ENCODE results near the gene IGF2BP3.
"Not testable (repeated sequence)": the region's sequence is repeated elsewhere in the genome, so short reads cannot be mapped to it uniquely, and the experiment has no call there.

IGF2BP3 gene

GRCh38 chr7:23422384-23422783, 47.9 kb downstream of the IGF2BP3 start:
- DNase-seq (ENCODE audit: low read depth) = no peak

DNA sequence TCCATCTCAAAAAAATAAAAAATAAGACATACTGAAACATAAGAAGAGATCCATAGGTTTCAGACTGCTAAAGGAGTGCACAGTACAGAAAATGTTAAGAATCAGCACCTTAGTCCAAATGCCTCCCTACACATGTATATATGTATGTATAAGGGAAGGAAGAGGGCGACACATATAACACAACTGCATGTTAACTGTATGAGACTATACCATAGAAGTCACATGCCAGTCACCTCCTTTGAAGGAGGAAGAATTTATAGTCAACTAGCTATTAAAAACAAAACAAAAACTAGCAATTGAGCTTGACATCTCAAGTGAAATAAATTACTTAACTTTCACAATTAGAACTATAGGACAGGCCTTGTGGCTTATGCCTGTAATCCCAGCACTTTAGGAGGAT, 50.4 kb downstream of the IGF2BP3 start:
- DNase-seq (ENCODE audit: low read depth) = no peak

DNA sequence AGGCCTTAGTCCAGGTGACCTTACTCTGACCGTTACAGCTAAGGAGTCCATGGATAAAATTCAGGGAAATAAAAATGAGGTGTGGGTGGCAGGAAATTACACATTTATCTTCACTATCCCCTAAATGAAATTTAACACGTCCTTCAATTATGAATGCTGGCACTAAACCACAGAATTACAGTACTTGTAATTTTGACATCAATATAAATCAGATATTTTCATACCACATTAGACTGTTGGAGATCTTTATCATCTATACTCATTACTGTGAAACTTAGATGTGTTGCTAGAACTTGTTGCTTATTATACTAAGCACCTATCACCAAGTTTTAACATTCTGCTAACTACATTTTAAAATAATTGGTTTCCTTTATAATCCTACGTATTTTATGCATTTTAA, 51.1 kb downstream of the IGF2BP3 start:
- no peak for DNase-seq (ENCODE audit: low read depth)

- DNase-seq (ENCODE audit: low read depth) = no peak
Measured at GRCh38 chr7:23418046-23418445, 52.2 kb downstream of the IGF2BP3 start.

DNA sequence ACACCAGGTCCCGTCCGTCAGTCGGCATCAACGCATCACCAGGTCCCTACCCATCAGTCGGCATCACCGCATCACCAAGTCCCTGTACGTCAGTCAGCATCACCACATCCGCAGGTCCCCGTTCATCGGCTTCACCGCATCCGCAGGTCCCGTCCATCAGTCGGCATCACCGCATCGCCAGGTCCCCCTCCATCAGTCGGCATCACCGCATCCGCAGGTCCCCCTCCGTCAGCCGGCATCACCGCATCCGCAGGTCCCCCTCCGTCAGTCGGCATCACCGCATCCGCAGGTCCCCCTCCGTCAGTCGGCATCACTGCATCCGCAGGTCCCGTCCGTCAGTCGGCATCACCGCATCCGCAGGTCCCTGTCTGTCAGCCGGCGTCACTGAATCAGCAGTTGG, 55.1 kb downstream of the IGF2BP3 start:
- no peak for DNase-seq (ENCODE audit: low read depth)

- no peak for DNase-seq (ENCODE audit: low read depth)
Measured at GRCh38 chr7:23410446-23411183, 59.7 kb downstream of the IGF2BP3 start.

DNA sequence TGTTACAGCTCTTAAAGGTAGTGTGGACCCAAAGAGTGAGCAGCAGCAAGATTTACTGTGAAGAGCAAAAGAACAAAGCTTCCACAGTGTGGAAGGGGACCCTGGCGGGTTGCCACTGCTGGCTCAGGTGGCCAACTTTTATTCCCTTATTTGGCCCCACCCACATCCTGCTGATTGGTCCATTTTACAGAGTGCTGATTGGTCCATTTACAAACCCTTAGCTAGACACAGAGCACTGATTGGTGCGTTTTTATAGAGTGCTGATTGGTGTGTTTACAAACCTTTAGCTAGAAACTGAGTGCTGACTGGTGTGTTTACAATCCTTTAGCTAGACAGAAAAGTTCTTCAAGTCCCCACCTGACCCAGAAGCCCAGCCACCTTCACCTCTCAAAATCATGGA, 63.7 kb downstream of the IGF2BP3 start:
- DNase-seq (ENCODE audit: low read depth) = not testable (repeated sequence)

GRCh38 chr7:23405240-23405618, 65.1 kb downstream of the IGF2BP3 start:
- no peak for DNase-seq (ENCODE audit: low read depth)

- no peak for DNase-seq (ENCODE audit: low read depth)
Measured at GRCh38 chr7:23404546-23405239, 65.6 kb downstream of the IGF2BP3 start.

DNA sequence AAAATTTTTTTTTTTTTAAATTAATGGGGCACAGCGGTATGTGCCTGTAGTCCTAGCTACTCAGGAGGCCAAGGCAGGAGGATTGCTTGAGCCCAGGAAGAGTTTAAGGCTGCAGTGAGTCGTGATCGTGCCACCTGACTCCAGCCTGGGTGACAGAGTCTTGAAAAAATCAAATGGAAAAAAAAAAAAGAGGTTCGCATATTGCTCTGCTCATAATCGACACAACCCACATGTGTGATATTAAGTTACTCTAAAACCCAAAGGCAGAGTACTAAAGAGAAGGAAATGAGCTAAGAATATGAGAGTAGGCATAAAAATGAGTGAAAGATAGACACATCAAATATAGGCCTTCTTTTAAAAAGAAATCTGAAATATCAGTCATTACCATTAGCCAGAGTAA, 66.3 kb downstream of the IGF2BP3 start:
- DNase-seq (ENCODE audit: low read depth) = no peak

- not testable (repeated sequence) for DNase-seq (ENCODE audit: low read depth)
Measured at GRCh38 chr7:23398090-23398489, 72.2 kb downstream of the IGF2BP3 start.

DNA sequence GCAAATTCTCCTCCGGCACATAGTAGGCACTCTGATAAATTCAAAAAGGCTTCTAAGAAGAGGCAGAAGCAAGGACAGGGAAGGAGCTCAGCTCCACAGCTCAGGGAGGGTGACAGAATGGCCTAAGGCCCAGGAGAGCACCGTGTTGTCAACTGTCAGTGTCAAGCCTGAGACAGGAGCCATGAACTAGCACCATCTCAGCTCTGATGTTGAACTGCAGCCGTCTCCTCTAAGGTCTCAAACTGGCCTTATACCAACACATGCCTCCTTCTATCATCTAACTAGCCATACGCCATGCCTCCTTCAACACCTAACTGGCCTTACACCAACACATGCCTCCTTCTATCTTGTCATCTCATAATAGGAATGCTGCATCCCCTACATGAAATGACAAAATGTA, 73.0 kb downstream of the IGF2BP3 start:
- no peak for DNase-seq (ENCODE audit: low read depth)

DNA sequence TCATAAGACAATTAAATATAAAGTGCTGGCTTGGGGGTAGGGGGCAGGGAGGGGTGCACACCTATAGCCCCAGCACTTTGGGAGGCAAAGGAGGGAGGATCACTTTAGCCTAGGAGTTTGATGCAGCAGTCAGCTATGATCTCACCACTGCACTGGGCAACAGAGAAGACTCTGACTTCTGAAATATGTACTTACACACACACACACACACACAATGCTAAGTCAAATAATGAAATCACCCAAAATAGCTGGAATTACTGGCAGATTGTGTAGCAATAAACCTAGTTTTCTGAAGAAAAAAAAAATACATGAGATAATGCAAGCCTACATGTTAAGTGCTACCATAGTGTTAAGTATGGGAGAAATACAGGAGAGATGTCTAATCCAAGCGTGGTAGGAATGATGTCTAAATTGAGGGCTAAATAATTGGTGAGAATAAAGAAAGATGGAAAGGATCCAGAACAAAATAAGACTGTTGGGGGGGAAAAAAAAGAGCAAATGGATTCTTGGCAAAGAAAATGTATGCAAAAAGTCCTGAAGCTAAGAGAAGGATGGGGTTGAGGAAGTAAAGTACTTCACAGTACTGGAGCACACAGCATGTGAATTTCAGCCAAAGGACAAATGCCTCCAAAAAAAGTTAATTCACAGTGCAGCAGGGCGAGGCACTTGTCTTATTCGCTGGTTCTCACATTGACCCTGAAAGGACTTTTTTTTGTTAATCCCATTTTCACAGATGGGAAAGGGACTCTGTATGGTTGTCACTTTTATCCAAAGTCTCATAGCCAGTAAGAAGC, 73.9 kb downstream of the IGF2BP3 start:
- DNase-seq (ENCODE audit: low read depth) = no peak

DNA sequence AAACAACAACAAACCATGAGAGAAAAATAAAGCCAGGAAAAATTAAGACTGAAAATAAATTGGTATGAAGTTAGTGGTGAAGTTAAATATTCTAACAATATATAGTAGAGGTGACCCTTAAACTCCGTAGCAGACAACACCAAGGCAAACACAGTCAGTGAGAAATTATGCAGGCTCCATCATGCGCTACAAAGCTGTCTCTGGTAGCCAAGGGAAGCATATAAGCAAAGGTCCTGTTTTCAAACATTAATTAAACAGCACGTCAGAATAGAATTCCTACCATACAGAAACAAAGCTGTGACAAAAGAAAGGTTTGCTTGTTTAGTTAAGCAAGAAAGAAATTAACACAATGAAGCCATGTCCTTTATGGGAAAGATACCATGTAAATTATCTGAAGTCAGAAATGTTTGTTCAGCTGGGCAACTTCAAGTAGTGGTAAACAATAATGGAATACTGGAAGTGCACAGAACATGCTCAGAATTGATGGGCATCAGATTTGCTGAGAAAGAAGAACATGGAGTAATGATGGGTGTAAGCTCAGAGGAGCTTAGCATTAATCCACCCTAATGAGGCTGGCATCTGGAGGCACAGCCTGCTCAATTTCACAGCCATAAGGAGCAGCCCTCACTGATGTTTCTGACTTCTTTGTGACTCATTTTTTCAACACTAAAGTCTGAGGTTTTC, 75.7 kb downstream of the IGF2BP3 start:
- DNase-seq (ENCODE audit: low read depth) = no peak

- DNase-seq (ENCODE audit: low read depth) = no peak
Measured at GRCh38 chr7:23393636-23394035, 76.7 kb downstream of the IGF2BP3 start.

- no peak for DNase-seq (ENCODE audit: low read depth)
Measured at GRCh38 chr7:23389701-23390100, 80.6 kb downstream of the IGF2BP3 start.

- no peak for DNase-seq (ENCODE audit: low read depth)
Measured at GRCh38 chr7:23387583-23387982, 82.7 kb downstream of the IGF2BP3 start.

DNA sequence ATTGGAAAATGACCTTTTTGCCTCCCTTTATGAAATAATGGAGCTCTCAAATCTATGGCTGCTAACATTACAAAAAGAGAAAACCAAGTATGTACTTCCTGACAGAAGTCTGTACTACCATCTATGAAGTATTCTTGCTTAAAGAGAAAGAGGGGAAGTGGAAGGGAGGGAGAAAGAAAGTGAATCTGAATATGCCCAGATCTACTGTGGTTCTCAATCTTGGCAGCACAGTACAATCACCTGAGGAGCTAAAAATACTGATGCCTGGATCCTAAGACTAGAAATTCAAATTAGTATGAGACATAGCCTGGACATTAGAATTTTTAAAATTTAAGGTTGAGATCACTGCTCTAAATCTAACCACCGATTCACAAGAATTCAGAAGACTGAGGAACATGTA, 85.2 kb downstream of the IGF2BP3 start:
- DNase-seq (ENCODE audit: low read depth) = no peak

DNA sequence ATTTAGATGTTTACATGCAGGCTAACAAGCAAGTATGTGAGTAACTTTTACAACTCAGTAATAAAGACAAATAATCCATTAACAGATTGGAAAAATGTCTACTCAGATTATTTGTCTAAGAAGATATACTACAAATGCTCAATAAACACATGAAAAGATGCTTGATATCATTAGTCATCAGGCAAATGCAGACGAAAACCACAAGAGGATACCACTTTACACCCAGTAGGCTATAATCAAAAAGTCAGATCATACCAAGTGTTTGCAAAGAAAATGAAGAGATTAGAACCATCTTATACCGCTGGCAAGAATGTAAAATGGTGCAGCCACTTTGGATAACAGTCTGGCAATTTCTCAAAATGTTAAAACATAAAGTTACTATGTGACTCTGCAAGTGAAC, 87.1 kb downstream of the IGF2BP3 start:
- no peak for DNase-seq (ENCODE audit: low read depth)

DNA sequence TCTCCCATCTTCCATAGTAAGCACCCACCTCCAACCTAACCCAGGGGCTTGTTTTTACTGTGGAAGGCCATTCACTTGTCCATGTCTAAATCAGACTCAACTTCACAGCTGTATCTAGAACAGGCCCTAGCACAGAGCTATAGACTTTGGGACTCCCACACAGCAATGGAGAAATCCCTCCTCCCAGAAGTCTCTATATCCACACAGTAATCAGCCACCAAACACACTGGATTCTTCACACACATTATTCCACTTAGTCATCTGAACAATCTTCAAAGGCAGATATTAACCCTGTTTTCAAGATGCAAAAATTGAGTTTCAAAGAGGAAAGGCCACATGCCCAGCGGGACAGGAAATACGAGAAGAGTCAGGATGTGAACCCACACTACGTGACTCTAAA, 89.3 kb downstream of the IGF2BP3 start:
- no peak for DNase-seq (ENCODE audit: low read depth)

DNA sequence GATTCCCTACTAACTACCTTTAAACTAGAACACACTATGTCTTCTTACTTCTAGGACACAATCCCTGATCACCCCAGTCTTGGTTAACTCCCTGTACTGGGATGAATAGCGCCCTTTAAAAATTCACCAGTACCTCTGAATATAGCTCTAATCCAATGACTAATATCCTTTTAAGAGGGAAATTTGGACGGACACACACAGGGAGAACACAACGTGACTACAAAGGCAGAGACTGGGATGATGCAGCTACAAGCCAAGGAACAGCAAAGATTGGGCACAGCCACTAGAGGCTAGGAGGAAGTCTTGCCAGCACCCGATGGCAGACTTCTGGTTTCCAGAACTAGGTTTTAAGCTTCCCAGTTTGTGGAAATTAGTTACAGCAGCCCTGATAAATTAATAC, 89.7 kb downstream of the IGF2BP3 start:
- no peak for DNase-seq (ENCODE audit: low read depth)

DNA sequence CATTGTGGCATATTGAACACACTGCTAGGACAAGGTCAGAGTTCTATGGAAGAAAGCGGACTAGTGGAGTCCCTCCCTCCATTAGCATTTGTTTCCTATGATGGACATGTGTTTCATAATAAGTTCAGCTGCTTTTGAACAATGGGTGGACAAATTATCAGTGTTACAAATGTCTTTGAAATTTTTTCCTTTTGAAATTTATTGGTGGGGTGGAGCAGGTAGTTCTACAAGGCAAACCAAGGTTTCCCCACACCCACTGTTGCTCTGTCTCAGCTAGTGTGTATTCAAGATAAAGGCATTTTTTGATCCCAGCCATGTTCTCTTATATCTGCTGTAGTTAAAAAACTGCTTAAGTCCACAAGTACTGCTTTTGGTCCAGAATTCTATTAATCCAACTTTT, 91.3 kb downstream of the IGF2BP3 start:
- no peak for DNase-seq (ENCODE audit: low read depth)

- DNase-seq (ENCODE audit: low read depth) = no peak
Measured at GRCh38 chr7:23377134-23377533, 93.2 kb downstream of the IGF2BP3 start.

All from stimulated activated CD4-positive, alpha-beta T cell treated with anti-CD3 and anti-CD28 coated beads, Interleukin-2, amount 100 ng/mL, for 4 hours (primary cell).